ENCODE results near the gene PBX3. TPM values are rescaled to one million over a fixed set of nuclear protein-coding genes. Genes with fewer than 3 reads are reported as not detected.

The PBX3 gene
- total and polyA plus RNA-seq, 9 of the 15 experiments (the other 6 are each of a cell fraction or from before 2014, with no cell fraction given): 0.14 to 5.8 (median 0.92) TPM

DNA sequence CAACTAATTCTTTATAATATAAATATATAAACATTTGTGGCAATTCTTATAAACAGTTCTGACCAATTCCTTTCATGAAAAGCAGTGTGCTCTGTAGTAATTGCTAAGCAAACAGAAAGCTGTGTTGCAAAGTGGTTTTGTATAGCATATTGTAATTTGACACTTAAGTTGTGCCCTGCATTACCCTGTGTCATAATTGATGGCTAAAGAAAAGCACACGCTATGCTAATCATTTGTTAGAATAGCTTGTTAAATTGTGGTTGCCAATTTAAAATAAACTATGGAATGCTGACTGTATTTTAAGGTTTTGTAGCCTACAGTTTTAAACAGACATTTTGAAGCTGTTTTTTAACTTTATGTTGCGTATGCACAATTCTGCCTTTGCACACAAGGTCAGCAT, 140.0 kb downstream of the PBX3 start:
- H4K20me1 ChIP-seq (replicated peaks; ENCODE audit: control insufficient read depth, insufficient read depth, low read length): no peaks in the 10 kb centered on the region
- 8% methylated on average over 2 of the region's 2 CpGs for WGBS (ENCODE audit: insufficient coverage, low coverage, missing lambda C conversion rate)
- H3K9ac ChIP-seq (ENCODE audit: insufficient read depth in 1 of 2, low read depth in 2 of 2, low read length in 2 of 2): no peak overlapping the region
- no peak overlapping the region for H2AFZ ChIP-seq (ENCODE audit: low read depth, low read length)
- TF ChIP-seq ZNF699 (CRISPR knock-in tag; IDR thresholded peaks at IDR 0.05; ENCODE audit: insufficient replicate concordance): no peak
- TF ChIP-seq POLR3A (IDR thresholded peaks at IDR 0.05; ENCODE audit: borderline replicate concordance, extremely low read depth, insufficient read depth, insufficient read length): no peak
- no peak for TF ChIP-seq GABPB1 (CRISPR knock-in tag; IDR thresholded peaks at IDR 0.05)
- no peak for TF ChIP-seq ZBTB11 (CRISPR knock-in tag; IDR thresholded peaks at IDR 0.05)
- no peak overlapping the region for H3K4me2 ChIP-seq (ENCODE audit: insufficient read depth, low read length)
- no peak for ATAC-seq
- peaks cover 13 to 16% of the 10 kb centered on the region in 2 experiments; a peak in 4 of 5 replicates for H3K27me3 ChIP-seq (ENCODE audit: control insufficient read depth in 2 of 2, insufficient read depth in 2 of 2, low read length in 2 of 2)
- H3K4me3 ChIP-seq: no peak overlapping the region
- intact Hi-C loops (cut with micrococcal nuclease): no loop called here
- H3K9me3 ChIP-seq (replicated peaks; ENCODE audit: control insufficient read depth, insufficient read depth, low read depth, low read length): no peaks in the 10 kb centered on the region
- POLR2A ChIA-PET: no interaction called here
- peaks cover 0 to 3% of the 10 kb centered on the region in 2 experiments; a peak in 1 of 5 replicates for H3K4me1 ChIP-seq (replicated peaks in 1 of 2; ENCODE audit: control insufficient read depth in 2 of 2, insufficient read depth in 2 of 2, low read length in 2 of 2)
- no peak for FAIRE-seq
- H3K36me3 ChIP-seq (ENCODE audit: control insufficient read depth, insufficient read depth, low read length): no peaks in the 10 kb centered on the region
- CTCF ChIA-PET (ENCODE audit: low intra/inter-chr PET ratio): no interaction called here
- in situ Hi-C loops (cut with MboI): no loop called here
- no TSS peak for BruUV-seq (replicated peaks)
- no peak for DNase-seq (ENCODE audit: extremely low read depth in 1 of 4, low spot score in 3 of 4)
- H3K27ac ChIP-seq (ENCODE audit: extremely low read depth, low read depth, low read length): no peak overlapping the region
- no peaks in the 10 kb centered on the region for H3K79me2 ChIP-seq (ENCODE audit: control insufficient read depth, insufficient read depth, low read length)
- H3K9me1 ChIP-seq (ENCODE audit: control insufficient read depth, insufficient read depth, low read length): no peaks in the 10 kb centered on the region
